GM21367 (cell line): ENCODE data around the gene AOPEP.
"Not testable (repeated sequence)": the region's sequence is repeated elsewhere in the genome, so short reads cannot be mapped to it uniquely, and the experiment has no call there.

Experiments
- ATAC-seq: cut with Tn5 transposase; IDR thresholded peaks from one replicate; pipeline ENCODE4 v1.9.1; 2021; ENCODE audit not compliant: unreplicated experiment

The AOPEP gene

DNA sequence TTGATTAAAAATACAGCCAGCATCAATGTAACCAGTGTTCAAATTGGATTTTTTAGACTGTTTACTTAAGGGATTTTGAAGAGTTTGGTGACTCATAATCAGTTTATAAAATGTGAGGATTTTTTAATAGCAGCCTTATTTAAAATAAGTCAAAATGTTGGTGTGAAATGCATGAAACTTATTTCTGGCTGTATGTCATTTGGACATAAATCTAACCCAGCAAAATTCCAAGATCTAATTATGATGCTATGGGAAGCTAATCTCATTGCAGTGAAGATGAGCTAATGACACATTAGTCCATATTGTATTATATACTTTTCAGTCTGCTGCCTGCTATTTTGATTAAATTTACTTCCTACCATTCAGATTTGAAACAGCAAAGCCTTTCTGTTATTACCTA lies 140.3 kb downstream of the AOPEP start:
- no peak for ATAC-seq

DNA sequence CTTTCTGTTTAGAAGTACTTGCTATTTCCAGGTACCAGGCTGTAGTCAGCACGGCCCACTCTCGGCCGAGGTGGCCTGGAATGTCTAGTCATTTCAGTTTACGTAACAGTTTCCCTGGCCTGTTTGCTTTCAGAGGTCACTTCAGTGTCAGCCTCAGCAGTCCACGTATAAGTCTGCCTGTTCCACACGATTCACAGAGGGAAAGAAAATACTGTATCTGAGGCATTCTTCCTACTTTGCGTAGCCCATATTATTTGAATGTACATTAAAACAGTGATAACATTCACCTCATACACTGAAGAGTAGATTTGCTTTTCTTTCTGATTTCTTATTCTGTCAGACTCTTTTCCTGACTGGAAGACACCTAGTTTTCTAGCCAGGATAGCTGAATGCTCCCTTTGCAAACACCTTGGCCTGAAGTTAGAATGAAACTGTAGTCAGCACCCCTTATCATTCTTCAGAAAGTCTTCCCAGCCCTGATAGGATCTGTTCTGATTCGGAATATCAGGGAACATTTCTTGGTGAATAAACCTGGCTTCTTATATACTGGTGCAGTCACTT lies 140.9 kb downstream of the AOPEP start:
- ATAC-seq: no peak

DNA sequence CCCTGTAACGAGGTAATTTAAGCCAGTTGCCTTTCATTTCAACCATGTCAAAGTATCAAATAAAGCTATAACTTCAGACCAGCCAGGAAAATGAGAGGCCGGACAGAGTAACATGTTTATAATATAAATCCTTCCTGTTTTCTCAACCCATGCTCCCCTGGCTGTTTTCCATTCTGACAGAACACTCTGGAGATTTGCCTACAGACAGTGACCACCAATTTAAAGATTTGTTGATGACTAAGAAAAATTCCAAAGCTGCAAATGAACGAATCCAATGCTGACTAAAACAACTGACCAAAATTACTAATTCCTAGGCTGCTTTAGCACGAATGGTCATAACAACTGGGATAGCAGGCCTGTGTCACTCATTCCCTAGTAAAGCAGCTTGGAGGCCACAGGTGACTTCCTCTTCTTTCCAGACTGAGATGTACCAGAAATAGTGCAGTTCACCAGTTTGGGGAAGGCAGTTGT lies 141.4 kb downstream of the AOPEP start:
- ATAC-seq: no peak

DNA sequence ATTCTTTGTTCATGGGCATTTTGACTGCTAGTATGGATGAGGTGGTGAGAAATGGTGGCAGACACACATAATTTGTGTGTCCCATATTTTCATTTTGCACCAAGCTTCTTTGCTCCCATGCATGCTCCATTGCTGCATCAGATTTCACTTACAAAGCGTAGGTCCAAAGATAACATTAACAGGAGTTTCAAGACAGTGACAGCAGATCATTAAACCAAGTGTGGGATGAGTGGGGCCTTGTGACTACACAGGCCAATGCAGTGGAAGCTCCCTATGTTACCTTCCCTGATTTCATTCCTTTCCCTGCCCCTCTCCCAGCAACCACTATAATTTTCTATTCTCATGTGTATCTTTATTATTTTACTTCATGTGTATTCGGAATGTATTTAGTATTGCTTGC lies 142.0 kb downstream of the AOPEP start:
- no peak for ATAC-seq

DNA sequence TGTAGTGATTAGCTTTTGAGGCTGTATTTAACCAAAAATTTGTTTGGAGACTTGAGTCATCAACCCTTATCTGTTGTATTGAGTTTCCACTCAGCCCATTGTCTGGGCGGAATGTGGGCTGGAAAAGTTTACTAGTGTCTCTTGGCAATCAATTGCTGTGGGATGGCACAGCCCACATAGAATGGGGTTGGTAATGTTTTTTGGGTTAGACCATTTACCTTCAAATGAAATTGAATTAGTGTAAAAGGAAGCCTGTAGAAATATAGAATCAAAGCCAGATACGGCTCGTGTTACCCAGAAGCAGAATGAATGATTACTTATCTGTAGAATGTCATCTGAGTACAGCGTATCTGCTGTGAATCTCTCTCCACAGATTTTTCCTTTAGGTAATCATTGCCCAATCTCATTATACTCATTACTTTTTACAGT lies 142.9 kb downstream of the AOPEP start:
- no peak for ATAC-seq

DNA sequence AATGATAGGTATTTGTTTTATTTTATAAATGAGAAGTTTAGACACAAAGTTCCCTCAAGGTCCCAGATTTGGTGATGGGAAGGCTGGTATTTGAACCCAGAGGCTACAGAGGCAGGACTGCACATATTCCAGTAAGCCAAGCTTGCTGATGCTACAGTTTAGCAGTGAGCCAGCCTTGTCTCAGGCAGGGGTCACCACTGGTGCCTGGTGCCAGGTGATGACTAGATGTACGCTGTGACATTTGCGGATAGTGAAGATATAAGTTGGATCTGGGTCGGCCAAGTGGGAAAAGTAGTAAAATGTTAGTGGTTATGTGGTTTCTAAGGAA lies 143.9 kb downstream of the AOPEP start:
- no peak for ATAC-seq

DNA sequence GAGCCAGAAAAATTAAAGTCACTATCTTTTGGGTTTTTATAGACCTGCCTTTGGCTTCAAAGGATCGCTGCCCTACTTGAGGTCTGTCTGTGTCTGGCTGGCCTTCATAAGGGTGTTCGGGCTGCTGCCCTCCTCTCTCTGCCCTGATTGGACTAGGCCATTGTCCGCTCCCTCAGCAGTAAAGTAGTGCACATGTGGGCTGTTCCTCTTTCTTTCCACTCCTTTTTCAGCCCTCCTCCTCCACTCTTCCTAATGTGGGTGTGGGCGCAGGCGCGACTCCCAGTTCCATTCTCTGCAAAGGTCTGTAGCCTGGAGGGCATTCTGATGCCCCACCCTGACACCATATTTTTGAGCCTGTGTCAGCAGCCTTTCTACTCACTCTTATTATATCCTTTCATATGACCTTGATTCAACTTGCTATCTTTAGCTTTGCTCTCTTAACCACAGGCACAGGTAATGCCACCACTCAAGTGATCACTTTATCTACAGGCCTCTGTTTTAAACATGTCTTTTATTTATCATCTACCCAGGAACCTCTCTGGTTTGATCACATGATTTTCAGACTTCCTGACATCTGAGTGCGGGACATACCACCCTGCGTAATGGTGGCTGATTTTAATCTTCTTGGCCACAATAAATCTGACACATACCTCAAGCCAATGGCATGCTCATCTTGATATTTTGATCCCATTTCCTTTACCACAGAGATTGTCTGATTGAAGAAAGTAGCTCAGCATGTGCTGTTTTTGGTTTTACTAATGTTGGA lies 144.5 kb downstream of the AOPEP start:
- ATAC-seq: no peak

DNA sequence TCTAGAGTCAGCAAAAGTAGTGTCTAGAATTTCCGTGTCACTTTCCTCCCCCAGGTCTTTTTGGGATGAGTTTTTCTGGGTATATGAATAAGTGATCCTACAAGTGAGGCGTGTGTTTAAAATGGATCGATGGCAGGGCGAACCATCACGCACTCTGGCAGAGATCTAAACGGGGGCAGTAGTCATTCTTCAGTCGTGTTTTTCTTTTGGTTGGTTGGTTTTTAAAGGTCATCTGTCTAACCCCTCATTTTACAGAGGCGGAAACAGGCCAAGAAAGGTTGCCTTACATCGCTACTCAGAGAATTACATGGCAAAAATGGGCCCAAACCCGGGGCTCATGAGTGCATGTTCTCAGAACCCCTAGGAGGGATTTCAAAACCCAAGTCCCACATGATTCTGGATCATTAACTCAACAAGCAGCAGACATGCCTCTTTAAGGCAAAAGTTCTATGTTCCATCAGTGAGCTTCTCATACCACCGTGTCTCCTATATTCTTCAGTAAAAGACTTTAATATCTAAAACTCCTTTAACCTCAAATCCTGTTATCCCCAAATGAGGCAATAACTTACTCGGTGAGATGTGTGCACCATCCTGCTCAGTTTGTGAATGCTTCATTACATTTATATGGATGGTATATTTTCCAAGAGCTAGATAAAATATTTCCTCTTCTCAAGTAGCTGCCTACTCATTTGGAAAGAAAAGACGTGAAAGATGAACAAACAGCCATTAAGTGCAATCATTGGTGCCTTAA lies 145.8 kb downstream of the AOPEP start:
- ATAC-seq: no peak

DNA sequence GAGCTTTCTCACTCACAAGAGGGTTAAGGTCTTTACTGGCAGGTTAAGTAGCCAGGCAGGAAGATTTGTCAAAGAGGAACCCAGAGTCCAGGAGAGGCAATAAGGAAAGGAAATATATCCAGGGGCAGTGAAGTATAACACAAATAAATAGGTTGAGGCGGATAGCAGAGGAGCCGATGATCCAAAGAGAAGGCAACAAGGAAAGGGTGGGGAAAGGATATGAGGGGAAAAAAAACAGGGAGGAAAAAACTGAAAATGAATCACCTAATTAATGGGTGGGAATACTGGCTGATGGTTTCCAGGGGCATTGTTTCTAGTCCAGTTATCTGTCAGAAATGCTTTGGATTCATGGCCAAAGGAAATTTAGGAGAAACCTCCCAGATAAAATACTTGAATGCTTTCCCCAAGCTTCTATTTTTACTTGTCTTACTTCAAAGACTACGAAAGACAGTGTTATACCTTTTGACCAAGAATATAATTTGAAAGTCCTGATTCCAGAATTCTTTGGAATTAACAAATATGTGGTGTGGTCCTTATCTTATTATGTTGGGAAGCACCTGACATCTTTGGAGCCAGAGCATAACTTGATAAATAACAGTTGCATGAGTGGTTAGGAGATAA lies 146.5 kb downstream of the AOPEP start:
- ATAC-seq: no peak

DNA sequence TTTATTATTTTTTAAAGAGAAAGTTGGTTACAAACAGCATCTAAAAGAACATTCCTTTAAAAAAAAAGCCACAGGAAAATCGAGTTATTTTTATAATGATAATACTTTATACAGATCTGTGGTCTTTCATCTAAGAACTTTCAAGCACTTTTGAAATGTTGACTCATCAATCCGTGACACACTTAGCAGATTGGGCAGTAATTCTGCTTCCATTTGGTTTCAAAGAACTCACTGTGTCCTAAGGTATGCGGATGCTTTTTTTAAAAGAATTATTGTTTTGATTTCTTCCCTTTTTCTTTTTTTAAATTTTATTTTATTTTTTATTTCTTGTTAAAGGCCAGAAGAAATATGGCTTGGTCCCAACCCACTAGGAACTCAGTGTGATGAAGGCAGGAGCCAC lies 147.8 kb downstream of the AOPEP start:
- no peak for ATAC-seq

DNA sequence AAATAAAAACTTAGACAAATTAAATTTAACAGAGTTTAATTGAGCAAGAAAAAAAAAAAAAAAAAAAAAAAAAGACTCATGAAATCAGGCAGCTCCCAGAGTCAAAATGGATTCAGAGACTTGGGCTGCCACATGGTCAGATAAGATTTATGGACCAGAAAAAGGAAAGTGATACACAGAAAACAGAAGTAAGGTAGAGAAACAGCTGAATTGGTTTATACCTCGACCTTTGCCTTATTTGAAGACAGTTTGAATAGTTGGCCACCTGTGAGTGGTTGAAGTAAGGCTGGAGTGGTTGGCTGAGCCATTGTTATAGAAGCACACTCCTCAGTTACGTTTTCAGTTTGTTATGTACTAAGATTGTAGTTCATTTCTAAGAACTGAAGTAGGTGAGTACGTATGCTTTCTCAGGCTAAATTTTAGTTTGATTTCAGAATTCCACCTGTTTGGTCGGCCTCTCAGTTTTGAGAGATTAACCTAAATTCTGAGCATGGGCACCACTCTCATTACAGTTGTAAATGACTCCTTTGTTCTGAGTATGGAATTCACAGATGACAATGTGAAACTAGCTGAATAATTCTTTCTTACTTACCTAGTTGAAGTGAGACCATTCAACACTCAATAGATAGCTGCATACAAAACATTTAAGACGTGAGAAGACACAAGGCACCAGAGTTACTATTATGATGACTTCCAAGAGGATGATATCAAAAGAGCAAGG lies 149.0 kb downstream of the AOPEP start:
- no peak for ATAC-seq

DNA sequence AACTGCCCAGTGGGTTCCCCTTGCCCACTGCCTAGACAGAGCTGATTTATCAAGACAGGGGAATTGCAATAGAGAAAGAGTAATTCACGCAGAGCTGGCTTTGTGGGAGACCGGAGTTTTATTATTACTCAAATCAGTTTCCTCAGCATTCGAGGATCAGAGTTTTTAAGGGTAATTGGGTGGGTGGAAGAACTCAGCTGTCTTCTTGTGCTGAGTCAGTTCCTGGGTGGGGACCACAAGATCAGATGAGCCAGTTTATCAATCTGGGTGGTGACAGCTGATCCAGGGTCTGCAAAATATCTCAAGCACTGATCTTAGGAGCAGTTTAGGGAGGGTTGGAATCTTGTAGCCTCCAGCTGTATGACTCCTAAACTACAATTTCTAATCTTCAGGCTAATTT lies 152.3 kb downstream of the AOPEP start:
- ATAC-seq: not testable (repeated sequence)

DNA sequence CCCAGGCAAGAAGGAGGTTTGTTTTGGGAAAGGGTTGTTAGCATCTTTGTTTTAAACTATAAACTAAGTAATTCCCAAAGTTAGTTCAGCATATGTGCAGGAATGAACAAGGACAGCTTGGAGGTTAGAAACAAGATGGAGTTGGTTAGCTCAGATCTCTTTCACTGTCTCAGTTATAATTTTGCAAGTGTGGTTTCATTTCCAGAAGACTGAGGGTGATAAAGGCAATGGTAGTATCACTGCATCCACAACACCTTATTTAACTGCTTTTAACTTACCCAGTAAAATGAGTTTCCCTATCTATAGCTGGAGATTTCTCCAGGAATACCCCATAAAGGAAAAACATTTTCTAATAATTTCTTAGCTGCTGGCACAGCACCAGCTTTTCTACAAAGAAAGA lies 152.7 kb downstream of the AOPEP start:
- no peak for ATAC-seq

DNA sequence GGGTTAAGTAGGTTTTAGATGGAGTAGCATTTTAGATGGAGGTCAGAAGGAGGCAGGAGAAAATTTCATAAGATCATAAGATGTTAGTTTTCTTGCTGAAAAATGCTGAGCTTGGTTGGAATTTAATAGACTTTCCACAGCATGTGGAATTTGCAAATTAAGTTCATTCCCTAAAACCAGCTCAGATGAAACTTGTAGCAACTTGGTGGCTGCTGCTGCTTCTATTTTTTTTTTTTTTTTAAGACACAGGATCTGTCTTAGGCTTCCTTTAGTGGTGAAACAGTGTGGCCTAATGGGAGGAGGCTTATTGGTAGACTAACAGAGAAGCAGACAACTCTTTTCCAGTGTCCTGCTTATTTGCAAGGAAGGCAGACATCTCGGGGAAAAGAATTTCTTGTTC lies 154.5 kb downstream of the AOPEP start:
- no peak for ATAC-seq

DNA sequence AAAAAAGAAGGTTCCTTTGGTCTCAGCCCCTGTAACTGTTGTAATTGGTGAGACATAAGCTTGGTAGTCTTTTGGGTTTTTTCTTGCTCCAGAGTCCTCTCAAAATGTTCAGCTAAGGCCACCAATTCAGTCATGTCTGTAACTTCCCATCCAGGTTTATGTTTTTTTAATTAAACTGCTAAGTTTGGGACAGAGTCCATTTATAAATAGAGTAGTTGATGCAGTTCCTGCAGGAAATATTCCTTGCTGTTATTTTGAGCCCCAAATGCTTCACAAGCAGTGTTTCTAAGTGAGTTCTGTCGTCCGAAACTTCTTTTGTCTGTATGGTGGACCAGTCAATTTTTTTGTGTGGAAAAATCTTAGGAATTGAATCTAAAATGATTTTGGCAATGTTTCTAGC lies 155.0 kb downstream of the AOPEP start:
- no peak for ATAC-seq

DNA sequence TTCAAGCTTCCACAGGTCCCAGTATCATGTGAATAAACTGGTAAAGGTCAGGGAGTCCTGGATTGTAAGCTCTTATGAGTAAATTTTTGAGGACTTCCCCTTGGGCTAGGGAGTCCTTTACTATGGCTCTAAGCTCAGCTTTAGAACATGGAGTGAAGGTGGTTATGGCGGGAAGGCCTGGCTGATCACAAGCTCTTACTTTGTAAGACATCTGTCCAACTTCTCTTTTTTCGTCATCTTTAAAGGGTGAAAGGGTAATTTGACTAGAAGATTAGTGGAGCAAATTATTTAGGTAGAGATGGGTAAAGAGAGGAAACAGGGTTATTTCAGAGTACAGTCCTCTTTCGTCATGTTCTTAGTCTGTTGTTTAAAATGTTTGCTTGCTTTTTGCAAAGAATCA lies 155.4 kb downstream of the AOPEP start:
- no peak for ATAC-seq

DNA sequence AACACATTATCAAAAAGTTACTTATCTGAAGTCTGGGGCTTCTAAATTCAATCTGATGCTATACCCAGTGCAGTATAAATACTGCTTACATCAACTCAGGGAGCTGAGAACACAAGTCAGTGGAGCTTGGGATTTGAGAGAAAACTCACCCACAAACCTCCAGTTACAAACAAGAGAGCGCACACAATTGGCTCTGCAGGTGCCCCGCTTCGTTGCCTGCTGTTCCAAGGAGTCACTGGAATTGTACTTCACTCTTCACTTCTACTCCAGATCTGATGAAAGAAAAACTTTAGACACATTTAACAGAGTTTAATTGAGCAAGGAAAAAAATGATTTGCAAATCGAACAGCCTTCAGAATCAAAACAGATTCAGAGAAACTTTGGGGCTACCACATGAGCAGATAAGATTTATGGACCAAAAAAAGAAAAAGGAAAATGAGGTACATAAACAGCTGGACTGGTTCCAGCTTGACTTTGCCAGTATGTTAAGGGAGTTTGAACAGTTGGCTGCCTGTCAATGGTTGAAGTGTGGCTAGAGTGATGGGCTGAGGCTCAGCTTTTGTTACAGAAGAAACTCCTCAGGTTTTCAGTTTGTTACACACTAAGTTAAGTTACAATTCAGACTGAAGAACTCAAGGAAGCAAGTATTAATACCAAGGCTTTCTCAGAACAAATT lies 156.6 kb downstream of the AOPEP start:
- no peak for ATAC-seq

DNA sequence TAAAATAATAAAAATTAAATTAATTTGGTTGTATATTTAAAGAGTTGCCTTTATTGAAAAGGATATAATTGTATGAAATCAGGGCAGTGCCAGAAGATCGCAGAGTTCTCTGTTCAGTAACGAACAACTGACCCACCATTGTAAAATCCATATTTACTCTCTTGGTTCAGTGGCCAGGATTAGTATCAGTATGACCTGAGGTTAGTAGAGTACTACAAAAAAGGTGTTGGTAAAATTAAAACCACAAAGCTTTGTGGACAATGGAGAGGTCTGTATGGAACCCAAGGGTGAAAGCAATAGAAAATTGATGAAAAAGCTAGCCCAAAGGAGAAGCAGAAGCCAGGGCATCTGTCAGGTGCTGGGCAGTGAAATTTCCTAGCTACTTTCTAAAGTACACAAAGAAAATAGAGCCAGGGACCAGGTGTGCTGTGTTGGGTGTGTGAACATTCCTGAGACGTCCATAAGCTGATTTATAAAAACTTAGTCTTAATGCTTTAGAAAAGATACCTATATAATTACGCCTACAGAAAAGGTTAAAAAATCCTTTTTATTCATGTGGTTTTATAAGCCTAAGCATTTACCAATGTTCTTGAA lies 159.5 kb downstream of the AOPEP start:
- no peak for ATAC-seq

DNA sequence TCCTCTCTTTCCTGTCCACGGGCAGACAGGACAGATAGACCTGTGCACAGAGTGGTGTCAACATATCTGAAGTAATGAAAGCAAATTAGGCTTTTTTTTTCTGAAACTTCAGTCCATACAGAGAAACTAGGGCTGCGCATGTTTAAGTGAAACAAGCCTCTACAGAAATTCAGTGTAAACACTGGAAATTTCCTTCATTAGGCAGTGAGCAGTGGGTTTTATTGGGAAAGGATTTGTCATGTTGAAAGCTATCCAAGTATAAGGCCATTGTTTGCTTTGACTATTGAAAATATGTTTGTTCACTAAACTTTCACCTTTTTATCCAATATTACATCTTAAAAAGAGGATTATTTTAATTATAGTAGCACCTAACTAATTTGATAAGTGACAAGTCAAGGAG lies 161.2 kb downstream of the AOPEP start:
- ATAC-seq: no peak

DNA sequence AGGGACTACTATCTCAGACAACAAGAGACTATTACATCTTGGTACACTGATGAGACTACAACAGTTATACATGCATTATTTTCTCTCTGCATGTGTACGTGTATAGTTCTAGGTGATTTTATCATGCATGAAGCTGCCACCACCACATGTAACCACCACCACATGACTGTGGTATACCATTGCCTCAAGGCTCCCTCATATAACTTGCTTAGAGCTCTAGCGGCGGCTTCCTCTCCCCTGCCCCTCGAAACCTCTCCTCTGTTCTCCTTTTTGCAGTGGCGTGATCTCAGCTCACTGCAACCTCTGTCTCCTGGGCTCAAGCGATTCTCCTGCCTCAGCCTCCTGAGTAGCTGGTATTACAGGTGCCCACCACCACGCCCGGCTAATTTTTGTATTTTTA lies 162.3 kb downstream of the AOPEP start:
- ATAC-seq: no peak
